GM23338 (cell line): ENCODE measurements around the gene DRAXIN. TPM values are rescaled to one million over a fixed set of nuclear protein-coding genes. Genes with fewer than 3 reads are reported as not detected.

Source experiments
- CREB1 ChIP-seq: fragments of 250-450 bp; sonication (Bioruptor Pico); IDR thresholded peaks from 2 replicates; pipeline ENCODE4 v1.5.0; 2020; ENCODE audit warnings: low read depth, mild to moderate bottlenecking, moderate library complexity
- EZH2phosphoT487 ChIP-seq: fragments of 200-600 bp; sonication (generic); IDR thresholded peaks from one replicate; pipeline ENCODE4 v1.8.1; 2018; ENCODE audit warnings: antibody characterized with exemption; ENCODE audit not compliant: unreplicated experiment
- JUNB ChIP-seq: IDR thresholded peaks from one replicate; pipeline ENCODE4 v1.6.1; 2016; ENCODE audit warnings: antibody characterized with exemption; ENCODE audit not compliant: unreplicated experiment
- NANOG ChIP-seq: IDR thresholded peaks from 2 replicates; pipeline ENCODE4 v1.6.1; 2016; ENCODE audit warnings: antibody characterized with exemption, borderline replicate concordance
- POLR2AphosphoS5 ChIP-seq: IDR thresholded peaks from 2 replicates; pipeline ENCODE4 v1.6.1; 2016; ENCODE audit warnings: antibody characterized with exemption, low read depth
- STAT1 ChIP-seq: IDR thresholded peaks from one replicate; pipeline ENCODE4 v1.6.1; 2016; ENCODE audit warnings: antibody characterized with exemption; ENCODE audit not compliant: unreplicated experiment
- ZNF114 ChIP-seq: fragments of 250-450 bp; sonication (Bioruptor Pico); IDR thresholded peaks from 2 replicates; pipeline ENCODE4 v1.5.0; 2020; ENCODE audit warnings: mild to moderate bottlenecking, moderate library complexity
- ZNF331 ChIP-seq: fragments of 250-450 bp; sonication (Bioruptor Pico); IDR thresholded peaks from 2 replicates; pipeline ENCODE4 v1.5.0; 2020; ENCODE audit warnings: low read depth, mild to moderate bottlenecking, moderate library complexity
- polyA plus RNA-seq: library from polyadenylated mRNA; unstranded; fragments of >200 nt; fragmentation: Nextera tagmentation; extraction: Ambion mirVana; gene quantifications from 2 replicates; pipeline ENCODE4 v1.2.1, GENCODE V29; 2016
- total RNA-seq: library from RNA; depleted of rRNA; stranded (reverse); fragments of >200 nt; shearing (Covaris generic); gene quantifications from 2 replicates; pipeline ENCODE4 v1.2.3, GENCODE V29; 2014
- TF ChIP-seq, protein P1 (sequence below): fragments of 250-450 bp; sonication (Bioruptor Pico); IDR thresholded peaks from 2 replicates; pipeline ENCODE4 v1.5.0; 2020; ENCODE audit warnings: mild to moderate bottlenecking, moderate library complexity
- TF ChIP-seq, protein P2 (sequence below): IDR thresholded peaks from one replicate; pipeline ENCODE4 v1.6.1; 2018; ENCODE audit warnings: antibody characterized with exemption; ENCODE audit not compliant: unreplicated experiment
- TF ChIP-seq, protein P3 (sequence below), 2 experiments: fragments of 200-600 bp in 1 of 2; sonication (generic) in 1 of 2; conservative IDR thresholded peaks; 2 replicates each; pipeline versions ENCODE4 v1.5.1 to v1.6.1; 2016 to 2017; ENCODE audit warnings: antibody characterized with exemption in 2 of 2, low read depth in 2 of 2, mild to moderate bottlenecking in 2 of 2, moderate library complexity in 1 of 2
- TF ChIP-seq, protein P4 (sequence below): IDR thresholded peaks from 2 replicates; pipeline ENCODE4 v1.6.1; 2016; ENCODE audit warnings: antibody characterized with exemption

The DRAXIN gene
- total and polyA plus RNA-seq, 2 experiments from 2014 or later = 7.6 to 23.0 TPM

DNA sequence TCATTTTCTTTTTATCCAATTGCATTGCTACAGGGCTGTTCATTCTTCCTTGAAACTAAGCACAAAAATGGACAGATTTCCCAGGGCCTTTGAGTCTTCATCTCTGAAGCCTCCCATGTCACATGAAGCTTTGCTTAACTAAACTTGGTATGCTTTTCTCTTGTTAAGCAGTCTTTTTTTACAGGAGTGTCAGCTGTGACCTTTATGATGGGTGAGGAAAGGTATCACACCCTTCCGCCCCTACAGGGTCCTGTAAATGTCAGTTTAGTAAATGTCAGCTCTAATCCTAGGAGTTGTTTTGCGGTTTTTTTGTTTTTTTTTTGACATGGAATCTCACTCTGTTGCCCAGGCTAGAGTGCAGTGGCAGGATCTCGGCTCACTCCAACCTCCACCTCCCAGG lies 41.8 kb downstream of the DRAXIN start (continued):
- TF ChIP-seq, protein P1, sequence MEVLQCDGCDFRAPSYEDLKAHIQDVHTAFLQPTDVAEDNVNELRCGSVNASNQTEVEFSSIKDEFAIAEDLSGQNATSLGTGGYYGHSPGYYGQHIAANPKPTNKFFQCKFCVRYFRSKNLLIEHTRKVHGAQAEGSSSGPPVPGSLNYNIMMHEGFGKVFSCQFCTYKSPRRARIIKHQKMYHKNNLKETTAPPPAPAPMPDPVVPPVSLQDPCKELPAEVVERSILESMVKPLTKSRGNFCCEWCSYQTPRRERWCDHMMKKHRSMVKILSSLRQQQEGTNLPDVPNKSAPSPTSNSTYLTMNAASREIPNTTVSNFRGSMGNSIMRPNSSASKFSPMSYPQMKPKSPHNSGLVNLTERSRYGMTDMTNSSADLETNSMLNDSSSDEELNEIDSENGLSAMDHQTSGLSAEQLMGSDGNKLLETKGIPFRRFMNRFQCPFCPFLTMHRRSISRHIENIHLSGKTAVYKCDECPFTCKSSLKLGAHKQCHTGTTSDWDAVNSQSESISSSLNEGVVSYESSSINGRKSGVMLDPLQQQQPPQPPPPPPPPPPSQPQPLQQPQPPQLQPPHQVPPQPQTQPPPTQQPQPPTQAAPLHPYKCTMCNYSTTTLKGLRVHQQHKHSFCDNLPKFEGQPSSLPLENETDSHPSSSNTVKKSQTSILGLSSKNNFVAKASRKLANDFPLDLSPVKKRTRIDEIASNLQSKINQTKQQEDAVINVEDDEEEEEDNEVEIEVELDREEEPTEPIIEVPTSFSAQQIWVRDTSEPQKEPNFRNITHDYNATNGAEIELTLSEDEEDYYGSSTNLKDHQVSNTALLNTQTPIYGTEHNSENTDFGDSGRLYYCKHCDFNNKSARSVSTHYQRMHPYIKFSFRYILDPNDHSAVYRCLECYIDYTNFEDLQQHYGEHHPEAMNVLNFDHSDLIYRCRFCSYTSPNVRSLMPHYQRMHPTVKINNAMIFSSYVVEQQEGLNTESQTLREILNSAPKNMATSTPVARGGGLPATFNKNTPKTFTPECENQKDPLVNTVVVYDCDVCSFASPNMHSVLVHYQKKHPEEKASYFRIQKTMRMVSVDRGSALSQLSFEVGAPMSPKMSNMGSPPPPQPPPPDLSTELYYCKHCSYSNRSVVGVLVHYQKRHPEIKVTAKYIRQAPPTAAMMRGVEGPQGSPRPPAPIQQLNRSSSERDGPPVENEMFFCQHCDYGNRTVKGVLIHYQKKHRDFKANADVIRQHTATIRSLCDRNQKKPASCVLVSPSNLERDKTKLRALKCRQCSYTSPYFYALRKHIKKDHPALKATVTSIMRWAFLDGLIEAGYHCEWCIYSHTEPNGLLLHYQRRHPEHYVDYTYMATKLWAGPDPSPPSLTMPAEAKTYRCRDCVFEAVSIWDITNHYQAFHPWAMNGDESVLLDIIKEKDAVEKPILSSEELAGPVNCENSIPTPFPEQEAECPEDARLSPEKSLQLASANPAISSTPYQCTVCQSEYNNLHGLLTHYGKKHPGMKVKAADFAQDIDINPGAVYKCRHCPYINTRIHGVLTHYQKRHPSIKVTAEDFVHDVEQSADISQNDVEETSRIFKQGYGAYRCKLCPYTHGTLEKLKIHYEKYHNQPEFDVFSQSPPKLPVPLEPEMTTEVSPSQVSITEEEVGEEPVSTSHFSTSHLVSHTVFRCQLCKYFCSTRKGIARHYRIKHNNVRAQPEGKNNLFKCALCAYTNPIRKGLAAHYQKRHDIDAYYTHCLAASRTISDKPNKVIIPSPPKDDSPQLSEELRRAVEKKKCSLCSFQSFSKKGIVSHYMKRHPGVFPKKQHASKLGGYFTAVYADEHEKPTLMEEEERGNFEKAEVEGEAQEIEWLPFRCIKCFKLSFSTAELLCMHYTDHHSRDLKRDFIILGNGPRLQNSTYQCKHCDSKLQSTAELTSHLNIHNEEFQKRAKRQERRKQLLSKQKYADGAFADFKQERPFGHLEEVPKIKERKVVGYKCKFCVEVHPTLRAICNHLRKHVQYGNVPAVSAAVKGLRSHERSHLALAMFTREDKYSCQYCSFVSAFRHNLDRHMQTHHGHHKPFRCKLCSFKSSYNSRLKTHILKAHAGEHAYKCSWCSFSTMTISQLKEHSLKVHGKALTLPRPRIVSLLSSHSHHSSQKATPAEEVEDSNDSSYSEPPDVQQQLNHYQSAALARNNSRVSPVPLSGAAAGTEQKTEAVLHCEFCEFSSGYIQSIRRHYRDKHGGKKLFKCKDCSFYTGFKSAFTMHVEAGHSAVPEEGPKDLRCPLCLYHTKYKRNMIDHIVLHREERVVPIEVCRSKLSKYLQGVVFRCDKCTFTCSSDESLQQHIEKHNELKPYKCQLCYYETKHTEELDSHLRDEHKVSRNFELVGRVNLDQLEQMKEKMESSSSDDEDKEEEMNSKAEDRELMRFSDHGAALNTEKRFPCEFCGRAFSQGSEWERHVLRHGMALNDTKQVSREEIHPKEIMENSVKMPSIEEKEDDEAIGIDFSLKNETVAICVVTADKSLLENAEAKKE (CRISPR knock-in tag) = no peak
- TF ChIP-seq EZH2phosphoT487 (no peak), ZNF331 (CRISPR knock-in tag) (no peak), JUNB (no peak), STAT1 (no peak), CREB1 (no peak), POLR2AphosphoS5 (no peak), NANOG (no peak), ZNF114 (CRISPR knock-in tag) (no peak)
- TF ChIP-seq, protein P2, sequence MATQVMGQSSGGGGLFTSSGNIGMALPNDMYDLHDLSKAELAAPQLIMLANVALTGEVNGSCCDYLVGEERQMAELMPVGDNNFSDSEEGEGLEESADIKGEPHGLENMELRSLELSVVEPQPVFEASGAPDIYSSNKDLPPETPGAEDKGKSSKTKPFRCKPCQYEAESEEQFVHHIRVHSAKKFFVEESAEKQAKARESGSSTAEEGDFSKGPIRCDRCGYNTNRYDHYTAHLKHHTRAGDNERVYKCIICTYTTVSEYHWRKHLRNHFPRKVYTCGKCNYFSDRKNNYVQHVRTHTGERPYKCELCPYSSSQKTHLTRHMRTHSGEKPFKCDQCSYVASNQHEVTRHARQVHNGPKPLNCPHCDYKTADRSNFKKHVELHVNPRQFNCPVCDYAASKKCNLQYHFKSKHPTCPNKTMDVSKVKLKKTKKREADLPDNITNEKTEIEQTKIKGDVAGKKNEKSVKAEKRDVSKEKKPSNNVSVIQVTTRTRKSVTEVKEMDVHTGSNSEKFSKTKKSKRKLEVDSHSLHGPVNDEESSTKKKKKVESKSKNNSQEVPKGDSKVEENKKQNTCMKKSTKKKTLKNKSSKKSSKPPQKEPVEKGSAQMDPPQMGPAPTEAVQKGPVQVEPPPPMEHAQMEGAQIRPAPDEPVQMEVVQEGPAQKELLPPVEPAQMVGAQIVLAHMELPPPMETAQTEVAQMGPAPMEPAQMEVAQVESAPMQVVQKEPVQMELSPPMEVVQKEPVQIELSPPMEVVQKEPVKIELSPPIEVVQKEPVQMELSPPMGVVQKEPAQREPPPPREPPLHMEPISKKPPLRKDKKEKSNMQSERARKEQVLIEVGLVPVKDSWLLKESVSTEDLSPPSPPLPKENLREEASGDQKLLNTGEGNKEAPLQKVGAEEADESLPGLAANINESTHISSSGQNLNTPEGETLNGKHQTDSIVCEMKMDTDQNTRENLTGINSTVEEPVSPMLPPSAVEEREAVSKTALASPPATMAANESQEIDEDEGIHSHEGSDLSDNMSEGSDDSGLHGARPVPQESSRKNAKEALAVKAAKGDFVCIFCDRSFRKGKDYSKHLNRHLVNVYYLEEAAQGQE = no peak
- TF ChIP-seq, protein P3, sequence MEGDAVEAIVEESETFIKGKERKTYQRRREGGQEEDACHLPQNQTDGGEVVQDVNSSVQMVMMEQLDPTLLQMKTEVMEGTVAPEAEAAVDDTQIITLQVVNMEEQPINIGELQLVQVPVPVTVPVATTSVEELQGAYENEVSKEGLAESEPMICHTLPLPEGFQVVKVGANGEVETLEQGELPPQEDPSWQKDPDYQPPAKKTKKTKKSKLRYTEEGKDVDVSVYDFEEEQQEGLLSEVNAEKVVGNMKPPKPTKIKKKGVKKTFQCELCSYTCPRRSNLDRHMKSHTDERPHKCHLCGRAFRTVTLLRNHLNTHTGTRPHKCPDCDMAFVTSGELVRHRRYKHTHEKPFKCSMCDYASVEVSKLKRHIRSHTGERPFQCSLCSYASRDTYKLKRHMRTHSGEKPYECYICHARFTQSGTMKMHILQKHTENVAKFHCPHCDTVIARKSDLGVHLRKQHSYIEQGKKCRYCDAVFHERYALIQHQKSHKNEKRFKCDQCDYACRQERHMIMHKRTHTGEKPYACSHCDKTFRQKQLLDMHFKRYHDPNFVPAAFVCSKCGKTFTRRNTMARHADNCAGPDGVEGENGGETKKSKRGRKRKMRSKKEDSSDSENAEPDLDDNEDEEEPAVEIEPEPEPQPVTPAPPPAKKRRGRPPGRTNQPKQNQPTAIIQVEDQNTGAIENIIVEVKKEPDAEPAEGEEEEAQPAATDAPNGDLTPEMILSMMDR (conservative IDR thresholded peaks at IDR 0.05; ENCODE audit: low read depth in 2 of 2) = no peak
- TF ChIP-seq, protein P4, sequence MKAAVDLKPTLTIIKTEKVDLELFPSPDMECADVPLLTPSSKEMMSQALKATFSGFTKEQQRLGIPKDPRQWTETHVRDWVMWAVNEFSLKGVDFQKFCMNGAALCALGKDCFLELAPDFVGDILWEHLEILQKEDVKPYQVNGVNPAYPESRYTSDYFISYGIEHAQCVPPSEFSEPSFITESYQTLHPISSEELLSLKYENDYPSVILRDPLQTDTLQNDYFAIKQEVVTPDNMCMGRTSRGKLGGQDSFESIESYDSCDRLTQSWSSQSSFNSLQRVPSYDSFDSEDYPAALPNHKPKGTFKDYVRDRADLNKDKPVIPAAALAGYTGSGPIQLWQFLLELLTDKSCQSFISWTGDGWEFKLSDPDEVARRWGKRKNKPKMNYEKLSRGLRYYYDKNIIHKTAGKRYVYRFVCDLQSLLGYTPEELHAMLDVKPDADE = no peak
